Hepatocyte (in vitro differentiated cells): ENCODE results near the gene ETFBKMT.

Source experiments
- CTCF ChIP-seq: fragments of 200-600 bp; sonication (generic); IDR thresholded peaks from 2 replicates; pipeline ENCODE4 v1.5.1; 2016; ENCODE audit warnings: antibody characterized with exemption, mild to moderate bottlenecking; ENCODE audit not compliant: poor library complexity
- EZH2 ChIP-seq: fragments of 200-600 bp; sonication (generic); IDR thresholded peaks from 2 replicates; pipeline ENCODE4 v1.6.1; 2016; ENCODE audit warnings: antibody characterized with exemption, mild to moderate bottlenecking, borderline replicate concordance
- EZH2phosphoT487 ChIP-seq: fragments of 200-600 bp; sonication (generic); IDR thresholded peaks from one replicate; pipeline ENCODE4 v1.6.1; 2018; ENCODE audit warnings: antibody characterized with exemption, mild to moderate bottlenecking, low read depth, moderate library complexity; ENCODE audit not compliant: unreplicated experiment, severe bottlenecking

- TF ChIP-seq EZH2 (no peak), CTCF (no peak), EZH2phosphoT487 (no peak)
Measured at GRCh38 chr12:31672521-31672920, 13.0 kb downstream of the ETFBKMT start.
